DMS 273 (cell line): ENCODE data around the gene UBL7.
"Not testable (repeated sequence)": the region's sequence is repeated elsewhere in the genome, so short reads cannot be mapped to it uniquely, and the experiment has no call there.

Experiments used
- DNase-seq: peaks from one replicate; lab custom pipeline; 2025; ENCODE audit not compliant: unreplicated experiment; lab: John Stamatoyannopoulos, UW

Gene UBL7

DNA sequence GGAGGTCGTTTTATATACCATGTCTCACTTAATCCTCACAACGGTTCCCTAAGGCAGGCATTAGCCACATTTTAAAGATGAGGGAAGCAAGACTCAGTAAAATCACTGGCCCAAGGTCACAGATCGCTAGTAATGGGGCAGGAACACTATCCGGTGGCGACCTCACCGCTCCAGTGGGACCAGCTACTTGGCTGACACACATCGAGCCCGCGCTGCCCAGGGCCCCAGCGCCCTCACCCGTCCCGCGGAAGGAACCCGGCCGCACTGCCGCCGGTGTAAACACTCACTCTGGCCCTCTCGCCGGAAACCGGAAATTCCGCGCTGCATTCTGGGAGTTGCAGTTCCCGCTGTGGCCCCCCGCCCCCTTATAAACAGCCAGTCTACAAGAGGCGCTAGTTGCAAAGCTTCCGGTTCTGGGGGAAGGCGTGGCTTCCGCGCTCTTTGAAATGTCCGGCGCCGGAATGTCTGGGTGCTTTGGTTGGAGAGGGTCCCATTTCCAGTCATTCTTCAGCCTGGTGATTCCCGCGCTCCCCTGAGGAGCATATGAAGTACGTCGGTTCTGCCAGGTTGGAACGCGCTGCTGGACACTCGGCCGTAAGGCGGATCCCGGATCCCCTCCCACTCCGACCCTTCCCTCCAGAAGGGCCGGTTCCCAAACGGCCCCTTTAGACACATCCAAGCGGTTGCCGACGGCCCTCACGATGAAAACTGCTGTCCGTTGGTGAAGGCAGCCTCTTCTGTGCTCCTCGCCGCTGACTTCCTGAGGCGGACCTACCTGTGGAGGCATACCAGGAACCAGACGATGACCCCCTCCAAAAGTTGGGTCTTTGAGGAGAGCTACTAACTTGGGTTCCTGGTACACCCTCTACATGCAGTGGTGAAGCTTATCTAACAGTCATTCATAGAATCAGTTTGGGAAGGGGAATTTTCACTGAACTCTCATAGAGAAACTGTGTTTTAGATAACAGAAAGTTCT, at the start of gene UBL7:
UBL7 (minus strand) TSS at position 290 of the 976 bp plus-strand sequence. CDS start 2,293 bp downstream, outside the sequence.
- DNase-seq = peak; percentile 98

- DNase-seq = no peak
Observed at GRCh38 chr15:74506515-74506840, 45.5 kb upstream of the UBL7 start.

DNA sequence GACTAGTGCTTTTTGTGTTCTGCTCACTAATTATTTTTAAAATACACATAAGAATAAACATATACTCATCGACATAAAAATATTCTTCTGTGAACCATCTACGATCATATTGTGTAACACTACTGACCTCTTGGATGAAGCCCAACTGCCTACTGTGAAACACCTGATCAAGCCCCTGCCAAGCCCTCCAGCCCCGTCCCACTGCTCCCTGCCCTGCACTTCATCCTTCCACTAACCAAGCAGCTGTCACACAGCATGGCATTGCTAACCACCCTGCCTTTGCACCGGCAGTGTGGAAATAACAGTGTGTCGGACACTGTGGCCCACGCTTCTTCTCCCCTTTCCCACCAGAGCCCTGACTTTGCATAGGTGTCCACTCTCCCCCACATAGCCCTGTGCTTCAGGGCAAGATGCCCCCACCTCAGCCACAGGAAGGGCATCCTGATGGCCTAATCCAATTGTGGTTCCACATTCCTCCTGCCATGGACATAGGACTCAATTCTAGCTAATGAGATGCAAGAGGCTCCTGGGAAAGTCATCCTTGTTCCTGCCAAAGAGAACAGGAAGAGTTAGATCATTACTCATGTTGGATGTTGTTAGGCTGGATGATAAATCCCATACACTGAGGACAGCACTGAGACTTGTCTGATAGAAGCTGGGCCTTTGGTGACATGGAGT, 45.0 kb upstream of the UBL7 start:
- DNase-seq = peak; percentile 41

DNA sequence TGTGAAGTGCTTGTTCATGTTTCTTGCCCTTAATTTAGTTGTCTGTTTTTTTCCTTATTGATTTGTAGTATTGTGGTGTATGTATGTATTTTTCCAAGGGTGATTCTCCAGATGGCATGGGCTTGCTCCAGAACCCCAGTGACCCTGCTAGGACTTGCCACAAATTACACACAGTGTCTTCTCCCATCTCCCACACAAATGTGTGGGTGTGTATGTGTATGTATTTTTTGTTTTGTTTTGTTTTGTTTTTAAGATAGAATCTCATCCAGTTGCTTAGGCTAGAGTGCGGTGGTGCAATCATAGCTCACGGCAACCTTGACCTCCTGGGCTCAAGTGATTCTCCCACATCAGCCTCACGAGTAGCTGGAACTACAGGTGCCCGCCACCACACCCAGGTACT, 43.9 kb upstream of the UBL7 start:
- no peak for DNase-seq

- no peak for DNase-seq
Observed at GRCh38 chr15:74504418-74504817, 43.5 kb upstream of the UBL7 start.

- no peak for DNase-seq
Observed at GRCh38 chr15:74502301-74502700, 41.3 kb upstream of the UBL7 start.

- peak; percentile 6 for DNase-seq
Observed at GRCh38 chr15:74500401-74500800, 39.4 kb upstream of the UBL7 start.

DNA sequence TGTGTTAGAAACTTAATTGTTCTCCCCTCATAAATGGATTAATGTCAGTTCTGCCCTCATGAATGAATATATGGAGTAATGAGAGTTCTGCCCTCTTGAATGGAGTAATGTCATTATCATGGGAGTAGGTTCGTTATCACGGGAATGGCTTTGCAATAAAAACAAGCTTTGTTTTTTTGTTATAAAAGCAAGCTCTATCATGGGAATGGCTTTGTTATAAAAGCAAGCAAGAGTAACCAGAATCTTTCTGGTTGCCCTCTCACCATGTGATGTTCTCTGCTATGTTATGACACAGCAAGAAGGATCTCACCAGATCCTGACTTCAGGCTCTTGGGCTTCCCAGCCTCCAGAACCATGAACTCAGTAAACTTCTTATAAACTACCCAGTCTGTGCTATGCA, 38.4 kb upstream of the UBL7 start:
- DNase-seq = no peak

DNA sequence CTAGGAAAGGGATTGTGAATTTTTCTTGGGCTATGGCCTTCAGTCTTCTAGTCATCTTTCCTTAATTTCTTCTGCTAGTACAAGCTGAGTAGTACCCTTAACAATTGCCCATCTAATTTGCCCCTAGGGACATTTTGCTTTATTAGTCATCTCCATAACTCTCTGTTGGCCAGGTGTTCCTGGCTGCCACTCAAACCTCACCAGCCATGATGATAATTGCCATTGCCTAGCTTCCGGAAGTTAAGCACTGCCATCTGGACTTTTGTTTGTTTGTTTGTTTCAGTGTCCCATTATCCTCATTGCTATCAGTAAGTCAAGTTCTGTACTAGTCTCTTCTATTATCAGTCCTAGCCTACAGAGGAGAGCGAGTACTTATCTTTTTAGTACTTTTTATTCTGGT, 36.6 kb upstream of the UBL7 start:
- peak; percentile 79 for DNase-seq

GRCh38 chr15:74496648-74497047, 35.7 kb upstream of the UBL7 start:
- no peak for DNase-seq

- no peak for DNase-seq
Observed at GRCh38 chr15:74490339-74490689, 29.4 kb upstream of the UBL7 start.

DNA sequence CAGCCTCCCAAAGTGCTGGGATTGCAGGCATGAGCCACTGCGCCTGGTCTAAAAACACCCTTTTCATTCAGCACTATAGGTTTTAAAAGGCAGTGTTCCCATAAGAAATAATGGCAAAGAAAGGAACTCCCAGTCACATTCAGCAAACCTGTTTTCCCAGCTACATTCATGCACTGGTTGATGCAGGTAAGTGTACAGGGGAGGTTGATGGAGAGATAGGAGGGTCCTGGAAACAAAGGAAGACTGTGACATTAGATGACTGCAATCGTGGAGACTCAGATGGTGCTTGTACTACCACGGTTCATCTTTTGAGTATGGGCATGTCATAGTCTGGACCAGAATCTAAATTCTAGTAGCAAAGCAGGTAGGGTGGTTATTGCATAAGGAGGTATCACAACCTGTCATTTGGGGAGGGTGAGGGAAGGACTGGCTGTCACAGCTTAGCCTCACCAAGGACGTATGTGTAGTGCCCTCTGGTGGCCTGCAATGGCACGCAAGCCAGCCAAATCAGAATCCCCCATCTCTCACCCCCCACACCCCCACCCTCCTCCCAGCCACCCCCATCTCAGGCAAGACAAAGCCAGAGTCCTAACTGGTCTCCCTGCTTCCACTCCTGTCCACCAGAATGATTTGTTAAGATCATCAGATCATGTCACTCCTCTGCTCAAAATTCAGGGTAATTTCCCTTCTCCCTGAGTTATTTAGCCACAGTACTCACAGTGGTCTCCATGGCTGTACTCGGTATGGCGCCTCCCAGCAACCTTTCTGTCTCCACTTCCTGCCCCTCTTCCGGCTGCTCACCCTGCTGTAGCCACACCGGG, 28.8 kb upstream of the UBL7 start:
- DNase-seq = peak; percentile 72

GRCh38 chr15:74488776-74489175, 27.8 kb upstream of the UBL7 start:
- no peak for DNase-seq

- peak; percentile 15 for DNase-seq
Observed at GRCh38 chr15:74482661-74483060, 21.7 kb upstream of the UBL7 start.

DNA sequence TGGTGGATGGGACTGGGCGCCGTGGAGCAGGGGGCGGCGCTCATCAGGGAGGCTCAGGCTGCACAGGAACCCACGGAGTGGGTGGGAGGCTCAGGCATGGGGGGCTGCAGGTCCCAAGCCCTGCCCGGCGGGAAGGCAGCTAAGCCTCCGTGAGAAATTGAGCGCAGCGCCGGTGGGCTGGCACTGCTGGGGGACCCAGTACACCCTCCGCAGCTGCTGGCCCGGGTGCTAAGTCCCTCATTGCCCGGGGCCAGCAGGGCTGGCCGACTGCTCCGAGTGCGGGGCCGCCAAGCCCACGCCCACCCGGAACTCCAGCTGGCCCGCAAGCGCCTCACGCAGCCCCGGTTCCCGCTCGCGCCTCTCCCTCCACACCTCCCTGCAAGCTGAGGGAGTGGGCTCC, 19.4 kb upstream of the UBL7 start:
- not testable (repeated sequence) for DNase-seq

GRCh38 chr15:74471621-74472020, 10.7 kb upstream of the UBL7 start:
- not testable (repeated sequence) for DNase-seq

DNA sequence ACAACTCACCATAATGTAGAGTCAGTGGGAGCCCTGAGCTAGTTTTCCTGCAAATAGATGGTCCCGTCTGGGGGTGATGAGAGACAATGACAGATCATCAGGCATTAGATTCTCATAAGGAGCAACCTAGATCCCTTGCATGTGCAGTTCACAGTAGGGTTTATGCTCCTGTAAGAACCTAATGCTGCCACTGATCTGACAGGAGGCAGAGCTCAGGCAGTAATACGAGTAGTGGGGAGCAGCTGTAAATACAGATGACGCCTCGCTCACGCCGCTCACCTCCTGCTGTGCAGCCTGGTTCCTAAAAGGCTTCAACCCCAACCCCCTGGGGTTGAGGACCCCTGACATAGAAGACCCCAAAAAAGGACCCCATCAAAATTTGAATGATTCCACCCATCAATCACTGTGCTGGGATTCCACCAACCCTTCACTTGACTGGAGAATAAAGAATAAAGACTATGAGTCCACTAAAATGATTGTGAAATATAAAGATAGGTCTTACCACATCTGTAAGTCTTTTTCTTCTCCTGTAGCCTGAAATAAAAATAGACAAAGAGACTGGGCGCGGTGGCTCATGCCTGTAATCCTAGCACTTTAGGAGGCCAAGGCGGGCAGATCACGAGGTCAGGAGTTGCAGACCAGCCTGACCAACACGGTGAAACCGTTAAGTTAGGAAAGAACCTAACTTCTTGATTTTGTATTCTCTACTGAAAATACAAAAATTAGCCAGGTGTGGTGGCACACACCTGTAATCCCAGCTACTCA, 9.9 kb upstream of the UBL7 start:
- DNase-seq = no peak

- DNase-seq = no peak
Observed at GRCh38 chr15:74468341-74469032, 7.5 kb upstream of the UBL7 start.

GRCh38 chr15:74466570-74466969, 5.6 kb upstream of the UBL7 start:
- DNase-seq = no peak

GRCh38 chr15:74464897-74465296, 3.9 kb upstream of the UBL7 start:
- no peak for DNase-seq
